WERI-Rb-1 (cell line): ENCODE data around the gene FAM124A.

Experiments used
- DNase-seq: peaks from one replicate; pipeline ENCODE4 v3.0.0-alpha.2; 2020
- H3K27ac ChIP-seq: fragments of 250-450 bp; sonication (Bioruptor Pico); 2 replicates; pipeline ENCODE4 v1.5.1; 2020; ENCODE audit warnings: mild to moderate bottlenecking, moderate library complexity
- H3K27me3 ChIP-seq: fragments of 250-450 bp; sonication (Bioruptor Pico); 2 replicates; pipeline ENCODE4 v1.5.1; 2021; ENCODE audit warnings: mild to moderate bottlenecking, low read depth, moderate library complexity; ENCODE audit not compliant: insufficient read depth, severe bottlenecking
- H3K36me3 ChIP-seq: fragments of 250-450 bp; sonication (Bioruptor Pico); 2 replicates; pipeline ENCODE4 v1.5.1; 2020; ENCODE audit warnings: mild to moderate bottlenecking, moderate library complexity
- H3K4me3 ChIP-seq: 2 replicates; pipeline ENCODE4 v1.5.1; 2011; ENCODE audit warnings: low read depth, mild to moderate bottlenecking, control low read depth, low read length
- H3K9me3 ChIP-seq: fragments of 250-450 bp; sonication (Bioruptor Pico); 2 replicates; pipeline ENCODE4 v1.5.1; 2021; ENCODE audit warnings: mild to moderate bottlenecking, moderate library complexity; ENCODE audit not compliant: severe bottlenecking
- CTCF ChIP-seq: IDR thresholded peaks from 2 replicates; pipeline ENCODE4 v1.5.1; 2011; ENCODE audit warnings: low read depth, mild to moderate bottlenecking, control low read depth, inconsistent platforms, low read length

Gene FAM124A

GRCh38 chr13:51236491-51236792 lies 14.2 kb downstream of the FAM124A start:
- Histone ChIP-seq H3K36me3 (peaks cover 15% of the 10 kb centered on the region), H3K27ac (no peak overlapping the region), H3K27me3 (no peaks in the 10 kb centered on the region)

GRCh38 chr13:51237386-51237785 lies 15.2 kb downstream of the FAM124A start:
- Histone ChIP-seq H3K27ac (no peak overlapping the region), H3K4me3 (no peak overlapping the region), H3K36me3 (peaks cover 5% of the 10 kb centered on the region), H3K9me3 (no peaks in the 10 kb centered on the region), H3K27me3 (no peaks in the 10 kb centered on the region)
- DNase-seq, result no peak
- TF ChIP-seq CTCF, result no peak

More at GRCh38 chr13:51236491-51236792, 14.2 kb downstream of the FAM124A start:
- TF ChIP-seq CTCF, result no peak
- no peak overlapping the region for H3K4me3 ChIP-seq
- H3K9me3 ChIP-seq, result no peaks in the 10 kb centered on the region
- no peak for DNase-seq

- Histone ChIP-seq H3K27me3 (no peaks in the 10 kb centered on the region), H3K4me3 (no peak overlapping the region), H3K27ac (no peak overlapping the region), H3K9me3 (no peaks in the 10 kb centered on the region), H3K36me3 (peaks cover under 1% of the 10 kb centered on the region; the same call in 1 of the 2 replicates)
- DNase-seq, result no peak
- no peak for TF ChIP-seq CTCF
Measured at GRCh38 chr13:51237887-51238286, 15.7 kb downstream of the FAM124A start.

GRCh38 chr13:51240178-51240577 lies 18.0 kb downstream of the FAM124A start:
- no peak for TF ChIP-seq CTCF
- H3K27me3 ChIP-seq, result no peaks in the 10 kb centered on the region
- peaks cover 4% of the 10 kb centered on the region; the same call in 1 of the 2 replicates for H3K36me3 ChIP-seq
- no peak for DNase-seq
- H3K4me3 ChIP-seq, result no peak overlapping the region
- no peak overlapping the region for H3K27ac ChIP-seq
- H3K9me3 ChIP-seq, result no peaks in the 10 kb centered on the region

- DNase-seq, result no peak
- H3K27me3 ChIP-seq, result no peaks in the 10 kb centered on the region
- TF ChIP-seq CTCF, result no peak
Measured at GRCh38 chr13:51240958-51241357, 18.8 kb downstream of the FAM124A start.

GRCh38 chr13:51241720-51242119 lies 19.5 kb downstream of the FAM124A start:
- H3K27ac ChIP-seq, result no peak overlapping the region
- no peak overlapping the region for H3K4me3 ChIP-seq
- H3K9me3 ChIP-seq, result no peaks in the 10 kb centered on the region
- peaks cover 4% of the 10 kb centered on the region; the same call in 1 of the 2 replicates for H3K36me3 ChIP-seq
- TF ChIP-seq CTCF, result no peak
- H3K27me3 ChIP-seq, result no peaks in the 10 kb centered on the region
- DNase-seq, result no peak

More at GRCh38 chr13:51240958-51241357, 18.8 kb downstream of the FAM124A start:
- no peaks in the 10 kb centered on the region for H3K9me3 ChIP-seq
- H3K27ac ChIP-seq, result no peak overlapping the region
- H3K36me3 ChIP-seq, result peaks cover 4% of the 10 kb centered on the region; the same call in 1 of the 2 replicates
- H3K4me3 ChIP-seq, result no peak overlapping the region
